A673 (cell line): Measurements from ENCODE around the gene RIPK3.

Experiments
- CTCF ChIP-seq: fragments of 300-800, 200-600 bp; sonication (generic); conservative IDR thresholded peaks from 2 replicates; pipeline ENCODE4 v1.5.1; 2017; ENCODE audit warnings: low read depth, mild to moderate bottlenecking, antibody characterized with exemption, low read length, moderate library complexity, mixed read lengths
- EZH2 ChIP-seq: fragments of 200-600 bp; sonication (generic); IDR thresholded peaks from 2 replicates; pipeline ENCODE4 v1.6.1; 2017; ENCODE audit warnings: borderline replicate concordance, low read depth, mild to moderate bottlenecking, mixed read lengths, antibody characterized with exemption, low read length; ENCODE audit not compliant: poor library complexity, severe bottlenecking

DNA sequence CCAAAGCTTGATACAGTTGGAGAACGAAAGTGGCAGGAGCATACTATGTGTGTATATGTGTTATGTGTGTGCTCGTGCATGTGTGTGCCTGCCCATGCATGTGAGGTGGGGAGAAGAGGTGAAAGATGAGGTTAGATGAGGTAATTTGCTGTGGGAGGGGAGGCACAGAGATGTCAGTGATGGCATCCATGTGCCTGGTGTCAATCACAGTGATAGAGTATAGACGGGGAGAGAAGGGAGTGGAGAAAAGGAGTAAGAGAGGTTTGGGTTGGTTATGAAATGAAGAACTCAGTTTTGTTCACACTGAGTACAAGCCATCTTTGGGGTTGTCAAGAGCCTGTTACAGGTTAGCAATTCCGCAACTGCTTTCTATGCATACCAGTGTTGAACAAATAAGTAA is 44.4 kb upstream of the RIPK3 start:
- TF ChIP-seq CTCF (no peak), EZH2 (no peak)
